GDM1 (cell line): Measurements from ENCODE around the gene RBM39.
"Not testable (repeated sequence)": the region's sequence is repeated elsewhere in the genome, so short reads cannot be mapped to it uniquely, and the experiment has no call there.

Experiments used
- DNase-seq: peaks from one replicate; lab custom pipeline; 2025; lab: John Stamatoyannopoulos, UW

The RBM39 gene

DNA sequence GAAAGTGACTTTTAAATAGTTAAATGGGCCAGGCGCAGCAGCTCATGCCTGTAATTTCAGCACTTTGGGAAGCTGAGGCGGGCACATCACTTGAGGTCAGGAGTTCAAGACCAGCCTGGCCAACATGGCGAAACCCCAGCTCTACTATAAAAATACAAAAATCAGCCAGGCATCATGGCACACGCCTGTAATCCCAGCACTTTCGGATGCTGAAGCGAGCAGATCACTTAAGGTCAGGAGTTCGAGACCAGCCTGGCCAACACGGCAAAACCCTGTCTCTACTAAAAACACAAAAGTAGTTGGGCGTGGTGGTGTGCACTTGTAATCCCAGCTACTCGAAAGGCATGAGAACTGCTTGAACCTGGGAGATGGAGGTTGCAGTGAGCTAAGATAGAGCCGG lies 36.2 kb downstream of the RBM39 start:
- DNase-seq = not testable (repeated sequence)

DNA sequence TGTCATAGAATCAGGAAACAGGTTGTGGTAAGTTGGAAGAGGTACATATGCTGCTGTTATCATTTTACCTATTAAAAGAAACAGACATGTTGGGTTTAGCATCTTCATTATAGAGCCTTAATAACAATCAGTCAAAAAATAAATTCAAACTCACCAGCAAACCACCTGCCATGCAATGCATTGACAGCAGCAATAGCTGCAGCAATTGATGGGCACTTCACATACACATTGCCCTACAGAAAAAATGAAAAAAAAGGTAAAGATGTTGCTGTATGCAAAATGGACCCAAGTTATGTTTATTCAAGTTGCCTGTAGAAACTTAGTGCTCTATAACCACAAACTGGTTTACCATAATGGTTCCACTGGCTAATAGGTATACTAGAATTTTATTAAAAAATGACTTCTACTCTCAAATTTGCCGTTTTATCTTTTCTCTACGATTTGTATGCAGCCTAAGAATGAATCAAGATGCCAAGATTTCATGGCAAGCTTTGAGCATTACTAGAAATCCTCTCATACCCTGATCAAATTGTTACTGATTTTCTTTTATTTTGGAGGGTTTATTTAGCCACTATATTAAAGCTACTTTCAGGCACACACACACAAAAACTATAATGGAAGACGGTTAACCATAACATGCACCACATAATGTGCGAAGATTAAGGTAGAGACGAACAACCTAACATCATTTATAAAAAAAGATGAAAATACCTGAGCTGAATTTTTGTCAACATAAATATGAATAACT lies 37.4 kb downstream of the RBM39 start:
- DNase-seq = no peak

DNA sequence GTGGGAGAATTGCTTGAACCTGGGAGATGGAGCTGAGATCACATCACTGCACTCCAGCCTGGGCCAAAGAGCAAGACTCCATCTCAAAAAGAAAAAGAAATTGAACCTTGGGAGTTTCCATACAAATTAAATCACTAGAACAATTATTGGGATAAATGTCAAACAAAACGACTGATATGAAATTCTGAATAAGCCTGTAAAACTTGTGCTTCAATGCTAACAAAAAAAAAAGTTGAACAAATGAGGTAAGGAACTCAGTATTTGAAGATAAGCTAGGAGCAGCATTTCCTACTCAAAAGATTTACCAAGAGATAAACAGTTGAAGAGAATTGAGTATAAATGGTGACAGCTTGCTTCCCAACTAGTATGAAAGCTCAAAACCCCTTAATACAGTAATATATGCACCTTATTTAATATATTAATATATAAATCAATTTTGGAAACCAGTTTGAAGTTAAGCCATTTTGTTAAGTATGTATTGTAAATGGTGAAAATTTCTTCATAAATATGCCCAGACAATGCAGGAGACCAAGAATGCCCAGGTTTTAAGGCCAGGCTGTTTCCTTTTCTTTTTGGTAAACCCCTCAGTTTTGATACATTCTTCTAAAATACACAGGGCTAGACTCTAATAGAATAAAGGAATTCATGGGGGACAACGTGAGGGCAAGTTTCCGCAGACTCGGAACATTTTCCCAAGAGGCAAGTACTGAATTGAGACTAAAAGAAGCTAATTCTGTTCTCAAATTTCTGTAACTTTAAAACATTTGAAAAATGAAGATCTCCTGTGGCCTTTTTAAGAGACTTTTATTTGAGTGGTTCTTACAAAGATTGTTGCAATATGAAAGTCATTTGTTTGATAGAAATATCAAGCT lies 39.0 kb downstream of the RBM39 start:
- DNase-seq = no peak

DNA sequence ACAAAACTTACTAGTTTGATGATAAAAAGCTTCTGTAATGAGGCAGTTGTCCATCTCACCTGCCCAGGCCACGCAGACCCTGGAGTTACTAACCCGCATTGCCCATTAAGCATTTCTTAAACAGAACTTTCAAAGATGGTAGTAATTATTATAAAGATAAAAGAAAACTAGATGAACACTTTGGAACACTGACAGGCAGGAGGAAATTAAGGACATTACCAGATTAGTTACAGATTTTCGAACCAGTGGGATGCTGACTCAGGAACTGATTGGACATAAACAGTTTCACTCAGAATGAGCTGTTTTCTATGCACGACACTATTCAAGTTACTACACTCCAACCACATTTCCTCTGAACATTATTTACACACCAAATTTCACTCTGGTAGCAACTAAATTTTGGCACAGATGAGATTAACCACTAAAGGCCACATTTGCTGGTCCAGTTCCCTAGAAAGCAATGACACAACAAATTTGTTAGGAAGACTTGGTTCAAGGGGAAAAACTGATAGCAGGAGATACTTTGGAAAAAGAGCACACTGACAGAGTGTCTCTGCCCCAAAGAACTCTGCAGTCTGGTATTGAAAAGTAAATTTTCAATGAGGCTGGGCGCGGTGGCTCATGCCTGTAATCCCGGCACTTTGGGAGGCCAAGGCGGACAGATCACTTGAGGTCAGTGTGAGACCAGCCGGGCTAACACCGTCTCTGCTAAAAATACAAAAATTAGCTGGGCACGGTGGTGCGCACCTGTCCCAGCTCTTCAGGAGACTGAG lies 39.8 kb downstream of the RBM39 start:
- no peak for DNase-seq

DNA sequence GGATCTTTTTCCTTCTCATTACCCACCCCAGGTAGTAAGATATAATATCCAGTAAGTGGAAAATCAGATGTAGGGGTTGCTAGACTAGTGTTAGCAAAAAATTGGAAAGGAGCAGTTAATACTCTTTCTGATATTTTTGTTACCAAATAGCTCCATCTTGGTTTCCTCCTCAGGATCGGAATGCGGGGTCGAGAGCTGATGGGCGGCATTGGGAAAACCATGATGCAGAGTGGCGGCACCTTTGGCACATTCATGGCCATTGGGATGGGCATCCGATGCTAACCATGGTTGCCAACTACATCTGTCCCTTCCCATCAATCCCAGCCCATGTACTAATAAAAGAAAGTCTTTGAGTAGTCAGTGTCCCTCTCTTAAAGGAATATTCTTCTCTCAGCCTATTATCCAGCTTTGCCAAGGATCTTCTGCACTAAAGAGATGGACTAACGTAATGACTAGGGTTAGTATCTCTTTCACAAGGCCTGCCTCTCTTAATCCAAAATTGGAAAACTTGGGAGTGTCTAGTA lies 41.4 kb downstream of the RBM39 start:
- DNase-seq = no peak

DNA sequence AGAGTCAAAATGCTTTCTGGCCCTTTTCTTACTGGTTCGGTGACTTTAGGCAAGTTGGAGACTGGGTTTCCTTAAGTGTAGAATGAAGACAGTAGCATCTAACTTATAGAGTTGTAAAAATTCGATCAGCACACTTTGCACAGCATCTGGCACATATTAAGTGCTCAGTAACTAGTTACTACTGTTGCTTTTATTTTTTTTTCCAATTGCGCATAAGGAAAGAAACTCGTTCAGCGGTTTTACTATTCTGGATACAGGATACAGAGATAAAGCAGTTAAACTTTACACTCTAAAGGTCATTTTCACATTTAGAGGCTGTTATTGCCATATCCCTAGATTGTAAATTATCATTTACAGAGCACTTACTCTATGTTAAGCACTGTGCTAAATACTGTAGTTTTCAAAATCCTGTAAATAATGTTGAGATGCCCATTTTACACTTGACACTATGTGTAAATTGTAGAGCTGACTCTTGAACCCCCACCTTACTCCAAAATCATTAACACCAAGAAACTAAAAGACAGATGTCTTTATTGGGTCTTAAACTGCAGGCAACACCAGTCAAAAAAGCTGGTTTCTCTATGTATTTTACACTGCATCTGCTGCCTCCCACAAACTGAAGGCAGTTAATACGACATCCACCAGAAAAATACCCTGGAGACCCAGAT lies 42.0 kb downstream of the RBM39 start:
- DNase-seq = no peak

DNA sequence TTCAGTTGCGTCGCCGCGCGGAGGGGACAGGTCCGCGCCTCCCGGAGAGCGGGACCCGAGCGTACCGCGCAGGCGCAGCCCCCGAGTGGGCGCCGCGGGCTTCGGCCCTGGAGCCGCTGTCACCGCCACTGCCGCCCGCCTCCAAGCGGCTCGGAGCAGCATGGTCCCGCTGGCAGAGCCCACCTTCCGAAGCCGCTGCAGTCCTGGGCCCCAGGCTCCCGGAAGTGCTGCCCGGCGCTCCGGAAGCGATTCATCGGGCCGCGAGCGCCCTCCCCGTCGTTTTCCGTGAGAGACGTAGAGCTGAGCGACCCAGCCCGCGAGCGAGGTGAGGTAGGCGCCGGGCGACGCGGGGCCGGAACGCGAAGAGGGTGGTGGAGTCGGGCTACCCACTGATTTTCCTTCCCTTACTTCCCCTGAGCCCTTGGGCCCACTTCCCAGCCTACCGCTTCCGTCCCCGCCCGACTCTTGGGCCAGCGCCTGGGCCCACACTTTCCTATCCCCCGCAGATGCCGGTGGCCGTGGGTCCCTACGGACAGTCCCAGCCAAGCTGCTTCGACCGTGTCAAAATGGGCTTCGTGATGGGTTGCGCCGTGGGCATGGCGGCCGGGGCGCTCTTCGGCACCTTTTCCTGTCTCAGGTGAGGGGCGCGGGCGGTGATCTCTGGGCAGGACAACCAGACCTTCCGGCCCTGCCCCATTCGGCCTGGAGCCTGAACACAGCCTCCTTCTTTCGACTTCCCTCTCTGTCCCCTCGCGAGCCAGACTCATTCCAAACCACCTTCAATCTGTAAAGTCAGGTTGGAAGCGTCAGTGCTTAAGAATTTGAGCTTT lies 42.7 kb downstream of the RBM39 start, which contains the start of the genes NFS1 and ROMO1:
Gene NFS1 (minus strand): TSS at position 226 of the 830 bp plus-strand sequence. CDS start 64 bp downstream, at position 162.
Gene ROMO1 (plus strand): TSS at position 279 of the 830 bp plus-strand sequence. CDS start 228 bp downstream, at position 507.
- DNase-seq = peak; percentile 79

DNA sequence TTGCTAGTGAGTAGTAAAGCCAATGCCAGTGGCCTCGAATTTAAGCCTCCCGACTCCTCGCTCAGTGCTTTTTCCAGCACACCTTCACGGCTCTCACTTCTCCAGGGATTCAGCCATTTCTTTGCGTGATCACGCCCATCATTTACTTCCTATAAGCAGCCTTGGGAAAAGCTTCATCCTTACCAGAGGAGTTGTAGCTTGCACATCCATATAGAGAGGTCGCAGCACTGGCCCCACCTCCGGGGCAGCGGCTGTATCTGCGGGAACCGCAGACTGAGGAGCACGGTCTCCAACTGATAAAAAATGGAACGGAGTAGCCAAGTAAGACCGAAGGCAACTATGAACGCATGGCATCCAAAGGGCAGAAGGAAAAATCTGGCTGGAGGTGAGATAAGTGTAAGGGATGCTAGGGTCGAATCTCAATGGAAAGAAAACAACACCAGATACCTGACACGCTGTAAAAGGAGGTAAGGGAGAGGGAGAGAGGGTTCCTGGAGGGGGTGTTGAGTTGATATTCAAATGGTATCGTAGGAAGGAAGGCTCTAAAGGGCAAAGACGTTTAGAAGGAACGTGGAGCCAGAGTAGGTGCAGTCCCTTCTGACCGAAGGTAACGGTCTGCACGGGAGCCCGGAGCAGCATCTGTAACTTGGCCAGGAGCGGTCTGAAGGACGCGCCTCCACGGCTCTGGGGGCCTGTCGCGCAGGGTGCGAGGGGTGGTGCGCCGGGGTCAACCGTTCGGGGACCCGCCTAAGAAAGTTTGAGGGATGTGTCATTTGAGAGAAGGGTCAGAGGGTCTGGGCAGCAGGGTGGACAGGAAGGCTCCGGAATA lies 43.5 kb downstream of the RBM39 start:
- DNase-seq = no peak

DNA sequence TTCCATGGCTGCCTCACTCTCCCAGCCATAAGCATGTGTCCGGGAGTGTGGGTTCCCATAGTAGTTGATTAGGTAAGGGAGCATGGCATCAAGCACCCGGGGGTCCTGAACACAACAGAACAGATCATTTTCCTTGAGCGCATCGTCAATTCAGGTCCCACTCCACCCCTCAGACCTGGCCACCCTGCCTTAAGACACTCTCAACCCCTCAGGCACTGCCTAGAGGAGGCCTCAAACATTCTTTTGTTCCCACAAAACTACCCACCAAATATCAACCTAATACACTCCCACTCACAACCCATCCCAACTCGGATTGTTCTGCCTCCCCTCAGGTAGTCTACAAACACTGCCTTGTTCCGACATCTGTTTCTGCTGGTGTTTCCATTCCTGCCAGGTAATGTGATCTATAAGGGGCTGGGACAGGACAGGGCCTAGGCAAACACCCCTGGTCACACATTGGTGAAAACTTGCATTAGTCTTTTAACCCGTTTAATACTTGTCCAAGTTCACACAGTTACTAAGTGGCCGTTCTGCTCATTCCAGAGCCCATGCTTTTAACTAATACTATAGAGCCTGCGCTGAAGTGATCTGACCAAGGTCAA lies 44.3 kb downstream of the RBM39 start:
- DNase-seq = no peak

DNA sequence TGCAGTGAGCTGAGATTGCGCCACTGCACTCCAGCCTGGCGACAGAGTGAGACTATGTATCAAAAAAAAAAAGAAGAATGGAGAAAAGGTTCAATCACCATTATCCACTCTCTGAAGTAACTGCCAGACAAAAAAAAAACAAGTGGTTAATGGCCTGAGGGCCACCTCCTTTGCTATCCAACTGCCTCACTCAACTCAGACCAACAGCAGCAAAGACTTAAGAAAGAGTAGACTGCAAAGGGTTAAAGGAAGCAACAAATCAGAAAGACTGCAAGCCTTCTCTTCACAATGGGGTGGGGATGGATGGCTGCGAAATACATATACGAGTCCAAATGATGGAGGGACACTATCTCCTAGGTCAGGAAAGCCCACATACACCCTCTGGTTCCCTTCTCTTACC lies 46.1 kb downstream of the RBM39 start:
- no peak for DNase-seq

DNA sequence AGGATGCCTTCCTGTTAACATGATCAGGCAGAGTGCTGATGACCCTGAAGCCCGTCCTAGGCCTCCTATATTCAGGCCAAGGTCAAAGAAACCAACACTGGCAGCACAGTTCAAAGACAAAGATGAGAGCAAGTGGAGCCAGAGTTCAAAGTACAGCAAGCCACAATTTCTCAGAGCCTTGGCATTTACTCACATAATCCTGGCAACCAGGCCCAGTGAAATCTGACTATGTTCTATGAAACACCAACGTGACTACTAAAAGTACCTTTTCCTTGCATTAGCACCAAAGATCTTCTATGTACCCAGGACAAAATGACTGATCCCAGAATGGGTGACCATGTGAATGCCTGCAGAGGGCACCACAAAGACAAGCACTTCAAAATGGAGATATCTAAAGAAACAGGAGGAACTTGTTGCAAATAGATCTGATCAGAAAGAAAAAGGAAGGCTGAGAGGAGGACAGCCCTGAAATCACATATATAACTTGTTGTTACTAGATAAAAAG lies 46.8 kb downstream of the RBM39 start:
- no peak for DNase-seq

DNA sequence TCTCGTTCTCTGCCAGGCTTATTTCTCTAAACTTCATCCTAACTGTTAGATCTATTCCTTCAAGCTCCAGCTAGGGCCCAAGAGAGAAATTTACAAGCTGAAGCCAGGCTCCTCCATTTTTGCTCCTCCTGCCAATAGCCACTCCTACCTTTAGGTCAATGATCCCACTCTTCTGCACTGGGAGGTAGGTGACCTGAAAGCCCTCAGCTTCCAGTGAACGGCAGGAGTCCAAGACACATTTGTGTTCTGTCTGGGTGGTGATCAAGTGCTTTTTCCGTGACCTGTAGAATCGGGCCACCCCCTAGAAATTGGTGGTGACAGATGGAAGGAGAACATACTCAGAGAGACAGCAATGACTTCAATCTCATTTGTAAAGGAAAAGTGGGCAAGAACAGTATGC lies 51.8 kb downstream of the RBM39 start:
- no peak for DNase-seq

DNA sequence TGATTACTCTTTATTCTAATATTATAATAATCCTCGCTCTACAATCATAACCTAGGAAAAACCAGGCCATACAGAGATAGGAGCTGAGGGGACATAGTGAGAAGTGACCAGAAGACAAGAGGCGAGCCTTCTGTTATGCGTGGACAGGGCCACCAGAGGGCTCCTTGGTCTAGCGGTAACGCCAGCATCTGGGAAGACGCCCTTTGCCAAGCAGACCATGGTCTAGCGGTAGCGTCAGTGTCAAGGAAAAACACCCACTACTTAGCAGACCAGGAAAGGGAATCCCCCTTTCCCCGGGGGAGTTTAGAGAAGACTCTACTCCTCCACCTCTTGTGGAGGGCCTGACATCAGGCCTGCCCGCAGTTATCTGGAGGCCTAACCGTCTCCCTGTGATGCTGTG lies 55.2 kb downstream of the RBM39 start:
- DNase-seq = not testable (repeated sequence)

DNA sequence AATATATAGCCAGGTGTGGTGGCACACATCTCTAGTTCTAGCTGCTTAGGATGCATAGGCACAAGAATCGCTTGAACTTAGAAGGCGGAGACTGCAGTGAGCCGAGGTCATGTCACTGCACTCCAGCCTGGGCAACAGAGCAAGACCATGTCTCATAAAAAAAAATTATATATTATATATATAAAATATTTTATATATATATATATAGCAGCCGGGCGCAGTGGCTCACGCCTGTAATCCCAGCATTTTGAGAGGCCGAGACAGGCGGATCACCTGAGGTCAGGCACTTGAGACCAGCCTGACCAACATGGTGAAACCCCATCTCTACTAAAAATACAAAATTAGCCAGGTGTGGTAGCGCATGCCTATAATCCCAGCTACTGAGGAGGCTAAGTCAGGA lies 56.7 kb downstream of the RBM39 start:
- not testable (repeated sequence) for DNase-seq

DNA sequence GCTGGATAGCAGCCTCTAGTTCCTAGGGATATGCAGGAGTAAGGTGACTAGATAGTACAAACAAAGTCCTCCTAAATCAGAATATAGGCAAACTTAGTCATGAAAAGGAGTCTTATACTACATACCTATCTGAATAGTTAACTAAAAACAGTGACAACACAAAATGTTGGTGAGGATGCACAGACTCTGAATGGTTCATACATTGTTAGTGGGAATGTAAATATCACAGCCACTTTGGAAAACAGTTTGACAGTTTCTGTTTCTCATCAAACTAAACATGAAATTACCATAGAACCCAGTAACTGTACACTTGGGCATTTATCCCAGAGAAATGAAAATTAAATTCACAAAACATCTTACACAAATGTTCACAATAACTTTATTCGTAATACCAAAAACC lies 60.1 kb downstream of the RBM39 start:
- no peak for DNase-seq

DNA sequence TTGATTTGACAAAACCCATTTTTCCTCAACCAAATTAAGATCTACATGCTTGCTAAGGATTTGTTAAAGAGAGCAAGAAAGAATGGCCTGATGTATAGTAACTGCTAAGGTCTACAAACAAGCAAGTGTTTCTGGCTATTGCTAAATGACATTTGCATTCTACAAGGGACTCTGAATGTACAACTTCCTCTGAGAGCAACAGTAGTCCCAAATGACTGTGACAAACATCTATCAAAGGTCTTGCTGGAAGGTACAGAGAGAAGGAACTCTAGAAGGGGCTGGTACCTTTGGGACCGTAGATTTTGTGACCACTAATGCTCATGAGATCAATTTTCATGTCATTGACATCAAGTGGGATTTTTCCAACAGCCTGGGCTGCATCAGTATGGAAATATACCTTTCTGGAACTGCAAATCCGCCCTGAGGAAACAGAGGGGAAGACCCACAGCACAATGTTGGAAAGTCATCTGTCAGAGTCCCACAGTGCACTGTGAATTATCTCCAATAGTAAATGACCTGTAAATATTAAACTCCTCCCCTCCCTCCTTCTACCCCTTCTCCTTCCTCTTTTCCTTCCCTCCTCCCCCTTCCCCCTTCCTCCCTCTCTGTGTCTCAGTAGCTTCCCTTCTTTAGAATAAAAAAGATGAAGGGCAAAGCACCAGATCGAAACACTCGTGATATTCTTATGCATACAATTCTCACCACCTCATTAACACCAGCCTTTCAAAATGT lies 61.4 kb downstream of the RBM39 start:
- peak; percentile 54 for DNase-seq

DNA sequence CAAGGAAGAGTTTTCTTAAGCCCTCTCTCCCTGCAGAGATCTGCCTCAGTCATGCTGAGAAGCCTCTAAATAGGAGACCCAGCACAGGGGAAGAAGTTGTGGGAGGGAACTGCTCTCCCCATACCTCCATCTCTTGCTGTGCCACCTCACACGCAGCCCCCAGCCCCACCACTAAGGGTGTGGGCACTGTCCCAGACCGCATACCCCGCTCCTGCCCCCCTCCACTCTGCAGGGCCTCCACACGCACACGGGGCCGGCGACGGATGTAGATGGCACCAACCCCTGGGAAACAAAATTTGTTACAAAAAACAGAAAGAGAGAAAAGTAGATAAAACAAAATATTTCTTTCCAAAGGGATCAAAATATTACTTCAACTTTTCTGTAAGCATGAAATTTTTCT lies 67.1 kb downstream of the RBM39 start:
- DNase-seq = no peak

DNA sequence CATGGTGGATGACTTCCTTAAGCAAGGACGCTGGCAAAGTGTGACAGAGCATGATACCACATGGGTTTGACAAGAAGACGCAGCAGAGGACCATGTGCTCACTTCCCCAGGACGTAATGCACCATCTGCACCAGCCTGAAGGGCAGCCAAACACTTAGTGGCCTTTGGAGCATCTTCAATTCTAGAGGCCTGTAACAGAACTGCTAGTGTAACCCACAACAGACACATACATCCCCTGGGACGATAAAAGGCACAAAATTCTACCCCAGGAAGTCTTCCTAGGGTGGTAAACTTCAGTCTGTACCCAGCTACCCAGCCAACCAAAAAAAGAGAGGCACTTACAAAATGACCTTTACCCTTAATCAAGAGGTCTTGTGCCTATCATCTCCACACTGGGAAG lies 68.2 kb downstream of the RBM39 start:
- DNase-seq = no peak
